Chondrocyte (in vitro differentiated cells): ENCODE data around the gene OSM. TPM values are rescaled to one million over a fixed set of nuclear protein-coding genes. Genes with fewer than 3 reads are reported as not detected.

Experiments
- DNase-seq: peaks from one replicate; pipeline ENCODE4 v3.0.0; 2021; ENCODE audit warnings: mixed read lengths, low spot score
- H3K27ac Mint-ChIP-seq: one replicate; pipeline ENCODE4 v1.8.0; 2021; ENCODE audit warnings: mild to moderate bottlenecking, moderate library complexity, mixed read lengths; ENCODE audit not compliant: unreplicated experiment
- H3K27me3 Mint-ChIP-seq: 2 replicates; pipeline ENCODE4 v1.8.0; 2021; ENCODE audit warnings: low read depth, mixed read lengths
- H3K36me3 Mint-ChIP-seq: 2 replicates; pipeline ENCODE4 v1.8.0; 2021; ENCODE audit warnings: low read depth, mixed read lengths
- H3K4me1 Mint-ChIP-seq: 2 replicates; pipeline ENCODE4 v1.8.0; 2021; ENCODE audit warnings: low read depth, mild to moderate bottlenecking, mixed read lengths
- H3K4me3 Mint-ChIP-seq: one replicate; pipeline ENCODE4 v1.8.0; 2021; ENCODE audit warnings: mild to moderate bottlenecking, moderate library complexity, mixed read lengths; ENCODE audit not compliant: unreplicated experiment
- H3K9me3 Mint-ChIP-seq: 2 replicates; pipeline ENCODE4 v1.8.0; 2021; ENCODE audit warnings: low read depth, mixed read lengths
- CTCF ChIP-seq: fragments of 200-600 bp; sonication (generic); IDR thresholded peaks from 2 replicates; pipeline ENCODE4 v1.5.0; 2021; ENCODE audit warnings: antibody characterized with exemption, mild to moderate bottlenecking, moderate library complexity
- total RNA-seq: library from RNA; stranded (reverse); gene quantifications from 3 replicates; pipeline ENCODE4 v1.2.1, GENCODE V29; 2021

OSM gene
- total RNA-seq, 1 donor from 2014 or later = not detected

GRCh38 chr22:30306627-30307011, 40.0 kb upstream of the OSM start:
- H3K27ac Mint-ChIP-seq = no peak overlapping the region
- no peak for TF ChIP-seq CTCF

GRCh38 chr22:30305906-30306626, 39.4 kb upstream of the OSM start:
- no peak for DNase-seq
- H3K27me3 Mint-ChIP-seq = no peaks in the 10 kb centered on the region
- no peaks in the 10 kb centered on the region for H3K9me3 Mint-ChIP-seq
- H3K36me3 Mint-ChIP-seq = peaks cover 2% of the 10 kb centered on the region
- H3K4me3 Mint-ChIP-seq = no peak overlapping the region
- peak overlapping the region; percentile 70 for H3K27ac Mint-ChIP-seq
- H3K4me1 Mint-ChIP-seq = peaks cover 76% of the 10 kb centered on the region
- TF ChIP-seq CTCF = no peak

More at GRCh38 chr22:30306627-30307011, 40.0 kb upstream of the OSM start:
- no peak for DNase-seq
- peaks cover 2% of the 10 kb centered on the region for H3K36me3 Mint-ChIP-seq
- peaks cover 76% of the 10 kb centered on the region for H3K4me1 Mint-ChIP-seq
- no peaks in the 10 kb centered on the region for H3K9me3 Mint-ChIP-seq
- no peak overlapping the region for H3K4me3 Mint-ChIP-seq
- no peaks in the 10 kb centered on the region for H3K27me3 Mint-ChIP-seq

- peak overlapping the region; percentile 70 for H3K27ac Mint-ChIP-seq
- no peak for DNase-seq
- peaks cover 5% of the 10 kb centered on the region for H3K36me3 Mint-ChIP-seq
- H3K27me3 Mint-ChIP-seq = no peaks in the 10 kb centered on the region
- no peak overlapping the region for H3K4me3 Mint-ChIP-seq
- H3K9me3 Mint-ChIP-seq = no peaks in the 10 kb centered on the region
- peaks cover 71% of the 10 kb centered on the region for H3K4me1 Mint-ChIP-seq
- no peak for TF ChIP-seq CTCF
These were observed 38.9 kb upstream of the OSM start for GRCh38 chr22:30305519-30305905.

GRCh38 chr22:30304495-30305244, 38.0 kb upstream of the OSM start:
- Mint-ChIP-seq H3K27me3 (no peaks in the 10 kb centered on the region), H3K27ac (peak overlapping the region; percentile 70), H3K36me3 (peaks cover 5% of the 10 kb centered on the region), H3K9me3 (no peaks in the 10 kb centered on the region), H3K4me1 (peaks cover 67% of the 10 kb centered on the region), H3K4me3 (no peak overlapping the region)
- DNase-seq = no peak
- no peak for TF ChIP-seq CTCF

GRCh38 chr22:30302810-30303138, 36.1 kb upstream of the OSM start:
- Mint-ChIP-seq H3K9me3 (no peaks in the 10 kb centered on the region), H3K4me1 (peaks cover 60% of the 10 kb centered on the region), H3K4me3 (no peak overlapping the region), H3K36me3 (peaks cover 10% of the 10 kb centered on the region), H3K27ac (peak overlapping the region; percentile 58), H3K27me3 (no peaks in the 10 kb centered on the region)
- DNase-seq = no peak
- no peak for TF ChIP-seq CTCF
